ENCODE data around the gene ESYT2.

The ESYT2 gene

DNA sequence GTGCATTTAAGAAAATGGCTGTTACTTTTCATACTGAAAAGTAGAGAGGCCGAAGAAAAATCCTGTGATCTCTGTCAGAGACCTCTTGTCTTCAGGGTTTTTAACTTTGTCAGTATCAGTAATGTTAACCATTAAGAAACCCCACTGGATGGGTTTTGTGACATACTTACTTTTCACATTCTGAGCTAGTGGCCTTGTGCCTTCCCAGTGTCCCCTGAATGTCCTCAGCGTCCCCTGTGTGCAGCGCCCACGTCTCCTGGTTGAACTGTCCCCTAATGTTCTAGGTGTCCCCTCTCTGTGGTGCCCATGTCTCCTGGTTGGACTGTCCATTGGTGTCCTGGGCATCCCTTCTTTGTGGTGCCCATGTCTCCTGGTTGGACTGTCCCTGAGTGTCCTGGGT is 36.7 kb upstream of the ESYT2 start:
- no peaks in the 10 kb centered on the region for H3K27me3 ChIP-seq (replicated peaks; ENCODE audit: insufficient read depth, low read length)
- no peak overlapping the region for H3K27ac ChIP-seq (ENCODE audit: low read length)
- no peaks in the 10 kb centered on the region for H3K79me2 ChIP-seq (ENCODE audit: low read length)
- no peak overlapping the region for H3K4me3 ChIP-seq (ENCODE audit: low read length)
- peaks cover 2% of the 10 kb centered on the region; the same call in 1 of the 2 replicates for H3K4me1 ChIP-seq (ENCODE audit: low read length)
- H4K20me1 ChIP-seq (ENCODE audit: insufficient read depth, low read length): no peaks in the 10 kb centered on the region
- H3K9me3 ChIP-seq (replicated peaks; ENCODE audit: insufficient read depth, low read length): no peaks in the 10 kb centered on the region
- no peak overlapping the region for H2AFZ ChIP-seq (ENCODE audit: low read length)
- H3K4me2 ChIP-seq (ENCODE audit: low read depth, low read length): no peak overlapping the region
- no peaks in the 10 kb centered on the region for H3F3A ChIP-seq (ENCODE audit: insufficient read depth, low read length)
- no peaks in the 10 kb centered on the region for H3K36me3 ChIP-seq (replicated peaks; ENCODE audit: insufficient read depth, low read length)
- DNase-seq: no peak
- no peak overlapping the region for H3K9ac ChIP-seq (ENCODE audit: low read length)
- TF ChIP-seq EZH2phosphoT487 (IDR thresholded peaks at IDR 0.05; ENCODE audit: low read length): no peak
- TF ChIP-seq CTCF (IDR thresholded peaks at IDR 0.05; ENCODE audit: low read length): no peak
- no peak for TF ChIP-seq EZH2 (optimal IDR thresholded peaks at IDR 0.05; ENCODE audit: low read depth, low read length)
- no peaks in the 10 kb centered on the region for H3K9me2 ChIP-seq (replicated peaks; ENCODE audit: insufficient read depth, low read length)

- peaks cover 2% of the 10 kb centered on the region; the same call in 1 of the 2 replicates for H3K4me1 ChIP-seq (ENCODE audit: low read length)
- no peaks in the 10 kb centered on the region for H3K36me3 ChIP-seq (replicated peaks; ENCODE audit: insufficient read depth, low read length)
- no peak for DNase-seq
- no peak overlapping the region for H3K9ac ChIP-seq (ENCODE audit: low read length)
- no peaks in the 10 kb centered on the region for H3K79me2 ChIP-seq (ENCODE audit: low read length)
- no peaks in the 10 kb centered on the region for H3K9me2 ChIP-seq (replicated peaks; ENCODE audit: insufficient read depth, low read length)
- H2AFZ ChIP-seq (ENCODE audit: low read length): no peak overlapping the region
- TF ChIP-seq EZH2phosphoT487 (IDR thresholded peaks at IDR 0.05; ENCODE audit: low read length) (no peak), CTCF (IDR thresholded peaks at IDR 0.05; ENCODE audit: low read length) (no peak), EZH2 (optimal IDR thresholded peaks at IDR 0.05; ENCODE audit: low read depth, low read length) (no peak)
- no peak overlapping the region for H3K4me3 ChIP-seq (ENCODE audit: low read length)
- H3K27me3 ChIP-seq (replicated peaks; ENCODE audit: insufficient read depth, low read length): no peaks in the 10 kb centered on the region
- H3K27ac ChIP-seq (ENCODE audit: low read length): no peak overlapping the region
- H4K20me1 ChIP-seq (ENCODE audit: insufficient read depth, low read length): no peaks in the 10 kb centered on the region
- H3K9me3 ChIP-seq (replicated peaks; ENCODE audit: insufficient read depth, low read length): no peaks in the 10 kb centered on the region
- no peak overlapping the region for H3K4me2 ChIP-seq (ENCODE audit: low read depth, low read length)
- H3F3A ChIP-seq (ENCODE audit: insufficient read depth, low read length): no peaks in the 10 kb centered on the region
These were observed 36.2 kb upstream of the ESYT2 start for GRCh38 chr7:158865462-158865922.

DNA sequence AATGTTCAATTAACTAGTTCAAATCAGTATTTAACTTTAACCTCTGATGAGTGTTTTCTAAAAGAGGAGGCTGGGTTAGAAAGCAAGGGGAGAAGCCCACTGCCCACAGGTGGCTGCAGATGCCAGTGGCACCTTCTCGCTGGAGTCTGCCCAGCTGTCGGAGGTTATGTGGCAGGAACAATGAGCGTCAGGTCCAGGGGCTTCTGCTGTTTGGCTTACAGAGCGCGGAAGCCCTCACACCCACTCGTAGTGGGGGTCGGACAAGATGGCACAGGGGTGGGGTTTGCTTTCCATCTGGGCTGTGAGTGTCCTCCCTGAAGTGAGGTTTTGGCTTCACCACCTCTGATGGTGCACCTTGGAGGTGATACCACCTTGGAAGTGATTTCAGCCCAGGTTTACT is 35.5 kb upstream of the ESYT2 start:
- TF ChIP-seq EZH2phosphoT487 (IDR thresholded peaks at IDR 0.05; ENCODE audit: low read length) (no peak), CTCF (IDR thresholded peaks at IDR 0.05; ENCODE audit: low read length) (no peak), EZH2 (optimal IDR thresholded peaks at IDR 0.05; ENCODE audit: low read depth, low read length) (no peak)
- no peaks in the 10 kb centered on the region for H3K79me2 ChIP-seq (ENCODE audit: low read length)
- DNase-seq: no peak
- H3F3A ChIP-seq (ENCODE audit: insufficient read depth, low read length): no peaks in the 10 kb centered on the region
- no peak overlapping the region for H3K4me2 ChIP-seq (ENCODE audit: low read depth, low read length)
- no peaks in the 10 kb centered on the region for H3K27me3 ChIP-seq (replicated peaks; ENCODE audit: insufficient read depth, low read length)
- no peak overlapping the region for H3K27ac ChIP-seq (ENCODE audit: low read length)
- H3K36me3 ChIP-seq (replicated peaks; ENCODE audit: insufficient read depth, low read length): no peaks in the 10 kb centered on the region
- no peaks in the 10 kb centered on the region for H4K20me1 ChIP-seq (ENCODE audit: insufficient read depth, low read length)
- H3K4me1 ChIP-seq (ENCODE audit: low read length): peaks cover 2% of the 10 kb centered on the region; the same call in 1 of the 2 replicates
- H3K9ac ChIP-seq (ENCODE audit: low read length): no peak overlapping the region
- H3K4me3 ChIP-seq (ENCODE audit: low read length): no peak overlapping the region
- H2AFZ ChIP-seq (ENCODE audit: low read length): no peak overlapping the region
- H3K9me3 ChIP-seq (replicated peaks; ENCODE audit: insufficient read depth, low read length): no peaks in the 10 kb centered on the region
- no peaks in the 10 kb centered on the region for H3K9me2 ChIP-seq (replicated peaks; ENCODE audit: insufficient read depth, low read length)
